IMR-90 (cell line): Measurements from ENCODE around the gene IGSF9B. TPM values are rescaled to one million over a fixed set of nuclear protein-coding genes. Genes with fewer than 3 reads are reported as not detected.

ENCODE experiments used
- ATAC-seq: fragments of 200-7000 bp; cut with Tn5 transposase; 2 replicates; pipeline ENCODE4 v1.9.1; 2020; ENCODE audit warnings: low read depth, mild to moderate bottlenecking, moderate library complexity
- BruUV-seq: library from RNA; stranded (reverse); fragments of 400-500 nt; replicated peaks from 2 replicates; lab custom pipeline; 2021; lab: Mats Ljungman, UMichigan
- CTCF ChIA-PET: fragments of 300-600 bp; formaldehyde crosslinking; extraction: SDS; loops from one replicate; lab custom pipeline; 2021; ENCODE audit warnings: antibody characterized with exemption; lab: Yijun Ruan, JAX
- POLR2A ChIA-PET: fragments of 300-600 bp; sonication (Branson Sonifier 250); formaldehyde crosslinking; loops from one replicate; lab custom pipeline; 2022; ENCODE audit warnings: antibody characterized with exemption; ENCODE audit not compliant: unreplicated experiment; lab: Charles Lee
- DNase-seq: peaks from one replicate; pipeline ENCODE4 v3.0.0; 2013
- H2AFZ ChIP-seq: replicated peaks from 2 replicates; pipeline ENCODE3; 2013; ENCODE audit warnings: low read length, mild to moderate bottlenecking; ENCODE audit not compliant: poor library complexity
- H2AK5ac ChIP-seq: 2 replicates; pipeline ENCODE4 v1.6.1; 2013; ENCODE audit warnings: low read depth, low read length, inconsistent platforms
- H2AK9ac ChIP-seq: replicated peaks from 2 replicates; pipeline ENCODE3; 2013; ENCODE audit warnings: mild to moderate bottlenecking, low read depth, low read length, moderate library complexity; ENCODE audit not compliant: poor library complexity
- H2BK120ac ChIP-seq: 2 replicates; pipeline ENCODE4 v1.6.1; 2013; ENCODE audit warnings: low read depth, low read length, inconsistent platforms
- H2BK15ac ChIP-seq: 3 replicates; pipeline ENCODE4 v1.6.1; 2013; ENCODE audit warnings: low read depth, low read length, inconsistent platforms
- H2BK20ac ChIP-seq: 2 replicates; pipeline ENCODE4 v1.6.1; 2013; ENCODE audit warnings: low read depth, mild to moderate bottlenecking, inconsistent platforms, low read length, moderate library complexity
- H2BK5ac ChIP-seq: 2 replicates; pipeline ENCODE4 v1.6.1; 2013; ENCODE audit warnings: mild to moderate bottlenecking, low read depth, low read length, inconsistent platforms; ENCODE audit not compliant: poor library complexity, severe bottlenecking
- H3K14ac ChIP-seq: replicated peaks from 2 replicates; pipeline ENCODE4 v1.6.1; 2013; ENCODE audit warnings: low read depth, low read length, inconsistent platforms
- H3K18ac ChIP-seq: 2 replicates; pipeline ENCODE4 v1.6.1; 2013; ENCODE audit warnings: low read depth, low read length, control low read depth
- H3K23ac ChIP-seq: 2 replicates; pipeline ENCODE4 v1.6.1; 2013; ENCODE audit warnings: low read depth, low read length, inconsistent platforms
- H3K27ac ChIP-seq: 2 replicates; pipeline ENCODE4 v1.5.1; 2013; ENCODE audit warnings: mild to moderate bottlenecking, control low read depth, low read length; ENCODE audit not compliant: insufficient read depth
- H3K27me3 ChIP-seq: 2 replicates; pipeline ENCODE4 v1.6.1; 2013; ENCODE audit warnings: low read length; ENCODE audit not compliant: control insufficient read depth, insufficient read depth
- H3K36me3 ChIP-seq: 2 replicates; pipeline ENCODE4 v1.6.1; 2013; ENCODE audit warnings: low read length, mixed read lengths; ENCODE audit not compliant: control insufficient read depth, insufficient read depth
- H3K4ac ChIP-seq: 2 replicates; pipeline ENCODE4 v1.6.1; 2013; ENCODE audit warnings: low read depth, low read length, inconsistent platforms
- H3K4me1 ChIP-seq: 2 replicates; pipeline ENCODE4 v1.6.1; 2013; ENCODE audit warnings: low read length, mixed read lengths; ENCODE audit not compliant: control insufficient read depth, insufficient read depth
- H3K4me2 ChIP-seq: 2 replicates; pipeline ENCODE4 v1.6.1; 2013; ENCODE audit warnings: low read depth, mild to moderate bottlenecking, control low read depth, low read length, moderate library complexity
- H3K4me3 ChIP-seq: 2 replicates; pipeline ENCODE4 v1.5.1; 2013; ENCODE audit warnings: low read depth, mild to moderate bottlenecking, control low read depth, low read length, moderate library complexity; ENCODE audit not compliant: insufficient read depth
- H3K56ac ChIP-seq: 2 replicates; pipeline ENCODE4 v1.6.1; 2013; ENCODE audit warnings: low read length, inconsistent platforms; ENCODE audit not compliant: insufficient read depth; ENCODE audit errors: extremely low read depth
- H3K79me1 ChIP-seq, 2 experiments: 2 replicates each; pipeline ENCODE4 v1.6.1; 2013; ENCODE audit warnings: low read length in 2 of 2, inconsistent platforms in 1 of 2, low read depth in 1 of 2
- H3K9ac ChIP-seq: 2 replicates; pipeline ENCODE4 v1.6.1; 2013; ENCODE audit warnings: low read depth, low read length, control low read depth
- H3K9me1 ChIP-seq: 2 replicates; pipeline ENCODE4 v1.6.1; 2013; ENCODE audit warnings: low read length, inconsistent platforms; ENCODE audit not compliant: insufficient read depth
- H3K9me3 ChIP-seq: 2 replicates; pipeline ENCODE4 v1.6.1; 2013; ENCODE audit warnings: low read length; ENCODE audit not compliant: control insufficient read depth, insufficient read depth
- H4K20me1 ChIP-seq: 2 replicates; pipeline ENCODE4 v1.6.1; 2013; ENCODE audit warnings: low read length, inconsistent platforms; ENCODE audit not compliant: insufficient read depth
- H4K5ac ChIP-seq: 2 replicates; pipeline ENCODE4 v1.6.1; 2013; ENCODE audit warnings: mild to moderate bottlenecking, low read depth, low read length, control low read depth
- H4K8ac ChIP-seq, 2 experiments: 2 replicates each; pipeline ENCODE4 v1.6.1; 2013; ENCODE audit warnings: low read depth in 2 of 2, low read length in 2 of 2, control low read depth in 1 of 2, inconsistent platforms in 1 of 2
- H4K91ac ChIP-seq: 2 replicates; pipeline ENCODE4 v1.6.1; 2013; ENCODE audit warnings: low read depth, low read length, inconsistent platforms; ENCODE audit not compliant: insufficient read depth
- FOS ChIP-seq: fragments of 150-350 bp; IDR thresholded peaks from 2 replicates; pipeline ENCODE4 v1.6.1; 2016; ENCODE audit warnings: low read depth, low read length
- MAFK ChIP-seq: IDR thresholded peaks from 2 replicates; pipeline ENCODE4 v1.6.1; 2012; ENCODE audit warnings: low read depth, low read length, improper control_type of control experiment
- WGBS, 2 experiments: methylation state at CpG; one replicate each; pipeline versions ENCODE4 v1.1.5 to v1.1.7; 2013; ENCODE audit warnings: missing lambda C conversion rate in 2 of 2; ENCODE audit not compliant: insufficient read length in 1 of 2; ENCODE audit errors: extremely low coverage in 2 of 2; 5-methylcytosine and 5-hydroxymethylcytosine counted together
- dilution Hi-C: fragments of 300-500 bp; cut with HindIII; formaldehyde crosslinking; loops from one replicate; pipeline ENCODE4 v1.14.3; 2018; ENCODE audit warnings: low sequenced_read_pairs; ENCODE audit not compliant: unreplicated experiment
- in situ Hi-C: fragments of 300-500 bp; cut with MboI; formaldehyde crosslinking; loops from 3 replicates; pipeline ENCODE4 v1.14.3; 2019; ENCODE audit warnings: low sequenced_read_pairs, inconsistent platforms, mixed read lengths
- intact Hi-C: fragments of 100-400 bp; cut with micrococcal nuclease; formaldehyde crosslinking; loops from 2 replicates; pipeline ENCODE4 v1.10.0; 2022
- polyA plus RNA-seq, 3 experiments: library from polyadenylated mRNA; depleted of rRNA; stranded (reverse); fragments of >200 nt; gene quantifications; 2 replicates each; pipeline ENCODE4 v1.2.3, GENCODE V29; 2012; ENCODE audit warnings: low replicate concordance in 1 of 3
- total RNA-seq: library from RNA; depleted of rRNA; stranded (reverse); fragments of >200 nt; gene quantifications from 2 replicates; pipeline ENCODE4 v1.2.3, GENCODE V29; 2012

The IGSF9B gene
- total and polyA plus RNA-seq, 2 of the 4 experiments (the other 2 are of a cell fraction), result under 0.01 to 0.10 TPM

- H3K14ac ChIP-seq, result no peak overlapping the region
- H4K91ac ChIP-seq, result no peak overlapping the region
- H2BK5ac ChIP-seq, result no peak overlapping the region
- H3K4me1 ChIP-seq, result no peaks in the 10 kb centered on the region
- H4K5ac ChIP-seq, result no peak overlapping the region
- H3K27ac ChIP-seq, result no peak overlapping the region
- H3K56ac ChIP-seq, result no peak overlapping the region
- H2BK15ac ChIP-seq, result no peak overlapping the region
- H2AK5ac ChIP-seq, result no peak overlapping the region
- ATAC-seq, result no peak
- H3K9me3 ChIP-seq, result peaks cover 40% of the 10 kb centered on the region; the same call in 1 of the 2 replicates
- H3K23ac ChIP-seq, result no peak overlapping the region
- no CpG with 5 or more reads among the region's 5 CpGs for WGBS, 2 experiments
- H3K36me3 ChIP-seq, result no peaks in the 10 kb centered on the region
- dilution Hi-C loops (no loop called here), in situ Hi-C loops (no loop called here), intact Hi-C loops (no loop called here)
- H2AFZ ChIP-seq, result no peak overlapping the region
- CTCF ChIA-PET, result no interaction called here
- no peak overlapping the region for H3K4ac ChIP-seq
- H2BK20ac ChIP-seq, result no peak overlapping the region
- no peaks in the 10 kb centered on the region for H3K9me1 ChIP-seq
- H3K4me3 ChIP-seq, result no peak overlapping the region
- no peak overlapping the region for H2BK120ac ChIP-seq
- POLR2A ChIA-PET, result no interaction called here
- H3K4me2 ChIP-seq, result no peak overlapping the region
- H3K27me3 ChIP-seq, result no peaks in the 10 kb centered on the region
- no peak overlapping the region for H4K8ac ChIP-seq
- H3K18ac ChIP-seq, result no peak overlapping the region
- no peak overlapping the region for H3K9ac ChIP-seq
- no peaks in the 10 kb centered on the region for H4K20me1 ChIP-seq
- no peak overlapping the region for H2AK9ac ChIP-seq
- no peaks in the 10 kb centered on the region for H3K79me1 ChIP-seq
- no TSS peak for BruUV-seq
- DNase-seq, result no peak
- TF ChIP-seq MAFK, result no peak
- TF ChIP-seq FOS, result no peak
Measured at GRCh38 chr11:133898770-133899115, 58.0 kb downstream of the IGSF9B start.
